Left ventricle myocardium superior (tissue), 1 donor: ENCODE data around the gene B3GNT4. TPM values are rescaled to one million over a fixed set of nuclear protein-coding genes. Genes with fewer than 3 reads are reported as not detected.
"Not testable (repeated sequence)": the region's sequence is repeated elsewhere in the genome, so short reads cannot be mapped to it uniquely, and the experiment has no call there.

Experiments
- ATAC-seq: fragments of 200-7000 bp; cut with Tn5 transposase; one replicate; pipeline ENCODE4 v1.9.1; 2020; ENCODE audit warnings: mild to moderate bottlenecking, moderate library complexity
- DNase-seq: peaks from one replicate; pipeline ENCODE4 v3.0.0-alpha.2; 2020
- intact Hi-C: fragments of 100-400 bp; cut with micrococcal nuclease; formaldehyde crosslinking; loops from one replicate; pipeline ENCODE4 v1.11.0; 2022
- total RNA-seq: library from RNA; stranded (reverse); fragmentation: NEBNext Ultra II Directional; extraction: Animal tissue kit (Norgen Biotek cat#: 25700); gene quantifications from one replicate; pipeline ENCODE4 v1.2.1, GENCODE V29; 2021
- donor health status: DM: no; HTN: yes; CAD: no; lungs with severe emphysema.

The B3GNT4 gene
- total RNA-seq, 1 donor from 2014 or later = not detected

- ATAC-seq = no peak
- intact Hi-C loops = no loop called here
- no peak for DNase-seq
Observed at GRCh38 chr12:122185079-122185478, 18.4 kb upstream of the B3GNT4 start.

DNA sequence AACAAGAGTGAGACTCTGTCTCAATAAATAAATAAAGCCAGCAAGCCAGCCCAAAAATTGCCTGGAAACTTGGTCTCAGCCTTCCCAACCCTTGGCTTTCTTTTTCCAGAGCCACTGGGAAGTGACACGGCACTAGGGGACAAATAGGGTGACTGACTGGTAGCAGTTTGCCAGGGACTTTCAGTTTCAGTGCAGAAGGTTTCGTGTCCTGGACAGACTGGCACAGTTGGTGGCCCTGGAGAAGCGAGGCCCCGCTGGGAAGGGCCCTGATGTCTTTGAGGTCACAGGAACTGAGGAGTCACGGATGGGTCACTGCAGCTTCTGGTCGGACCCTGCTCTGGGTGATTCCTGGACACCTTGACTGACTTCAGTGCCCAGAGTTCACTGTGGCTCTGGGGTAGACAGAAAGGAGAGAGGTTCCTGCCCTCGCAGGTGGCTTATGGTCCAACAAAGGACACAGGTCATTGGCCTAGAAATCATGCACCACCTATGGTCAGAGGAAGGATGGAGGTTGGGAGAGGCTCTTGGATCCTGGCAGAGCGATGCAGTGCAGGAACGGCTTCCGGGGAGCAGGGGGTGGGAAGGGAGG lies 17.9 kb upstream of the B3GNT4 start:
- intact Hi-C loops = no loop called here
- DNase-seq (no peak), ATAC-seq (no peak)

DNA sequence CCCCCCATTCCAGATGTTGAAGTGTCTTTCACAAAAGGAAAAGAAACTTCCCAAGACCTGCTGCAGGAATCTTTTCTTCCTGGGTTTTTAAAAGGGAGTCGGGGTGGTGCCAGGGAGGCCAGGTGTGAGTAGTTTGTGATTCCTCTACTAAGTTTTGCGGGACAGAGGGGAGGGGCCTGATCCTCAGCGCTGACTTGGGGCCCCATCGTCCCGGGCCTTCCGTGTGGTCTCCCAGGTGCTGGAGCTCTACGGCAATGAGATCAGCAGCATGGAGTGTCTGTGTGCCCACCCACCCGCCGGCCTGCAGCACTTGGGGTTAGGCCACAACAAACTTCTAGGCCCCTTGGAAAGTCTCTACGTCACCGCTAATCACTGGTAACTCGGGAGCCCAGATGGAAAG lies 16.0 kb upstream of the B3GNT4 start:
- ATAC-seq = no peak
- DNase-seq = no peak
- intact Hi-C loops = no loop called here

DNA sequence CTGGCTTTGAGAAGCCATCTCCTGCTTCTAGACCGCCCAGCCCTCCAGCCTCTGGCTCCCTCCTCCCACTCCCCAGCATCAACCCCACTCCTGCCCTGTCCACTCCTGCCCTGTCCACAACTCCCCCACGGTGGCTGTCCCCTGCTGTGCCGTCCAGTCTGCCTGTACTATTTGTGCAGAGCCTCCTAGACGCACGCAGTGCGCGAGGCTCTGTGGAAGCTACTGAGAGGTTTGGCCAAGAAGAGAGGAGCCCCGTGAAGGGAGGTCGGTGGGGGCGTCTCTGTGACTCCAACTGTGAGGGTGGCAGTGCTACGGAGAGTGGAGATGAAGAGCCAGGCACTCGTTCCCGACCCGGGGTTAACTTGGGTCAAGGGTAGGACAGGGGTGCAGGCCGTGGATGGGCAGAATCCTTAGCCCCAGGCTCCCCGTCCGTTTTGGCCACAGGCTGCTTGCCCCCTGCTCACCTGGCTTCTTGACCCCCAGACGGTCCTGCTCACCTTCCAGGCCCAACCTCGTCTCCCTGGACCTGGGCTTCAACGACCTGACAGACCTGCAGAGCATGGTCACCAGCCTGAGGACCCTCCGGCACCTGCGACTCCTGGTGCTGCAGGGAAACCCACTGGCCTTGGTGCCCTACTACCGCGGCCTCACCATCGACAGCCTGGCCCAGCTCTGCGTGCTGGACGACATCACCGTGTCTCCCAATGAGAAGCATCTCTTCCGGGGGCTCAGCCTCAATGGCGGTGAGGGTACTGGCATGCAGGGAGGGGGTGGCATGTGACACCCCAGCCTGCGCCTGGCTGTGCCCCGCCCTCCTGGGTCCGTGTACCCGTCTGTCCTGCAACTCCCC lies 13.7 kb upstream of the B3GNT4 start:
- no peak for ATAC-seq
- intact Hi-C loops = no loop called here
- no peak for DNase-seq

DNA sequence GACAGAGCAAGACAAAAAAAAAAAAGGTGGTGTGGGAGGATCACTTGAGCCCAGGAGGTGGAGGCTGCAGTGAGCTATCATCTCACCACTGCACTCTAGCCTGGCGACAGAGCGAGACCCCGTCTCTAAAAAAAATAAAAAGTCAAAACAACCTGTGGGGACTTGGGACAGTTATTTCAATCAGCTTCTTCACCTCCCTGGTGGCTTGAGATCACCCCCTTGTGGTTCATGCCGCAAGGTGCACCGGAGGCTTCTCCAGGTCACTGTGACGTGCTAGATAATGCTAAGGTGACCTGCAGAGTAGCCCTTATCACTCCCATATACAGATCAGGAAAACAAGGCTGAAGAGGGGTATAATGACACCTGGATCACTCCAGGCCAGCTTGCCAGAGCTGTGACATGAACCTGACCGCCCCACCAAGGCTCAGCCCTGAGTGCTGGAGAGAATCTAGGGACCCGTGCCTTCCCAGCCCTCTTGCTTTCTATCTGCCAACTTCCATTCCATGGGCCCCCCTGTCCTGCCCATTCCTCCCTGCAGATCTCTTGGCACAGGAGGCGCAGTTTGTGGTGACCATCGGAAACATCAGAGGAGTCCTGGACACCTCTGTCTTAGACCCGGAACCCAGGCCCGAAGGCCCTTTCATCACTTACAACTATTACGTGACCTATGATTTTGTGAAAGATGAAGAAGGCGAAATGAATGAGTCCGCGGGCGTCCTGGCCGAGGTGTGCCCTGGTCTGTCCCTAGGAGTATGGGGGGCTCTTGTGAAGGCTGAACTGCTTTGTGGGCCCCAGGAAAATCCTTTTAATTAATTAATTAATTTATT lies 12.5 kb upstream of the B3GNT4 start:
- ATAC-seq = peak; percentile 84
- intact Hi-C loops = no loop called here
- peak; percentile 64 for DNase-seq

DNA sequence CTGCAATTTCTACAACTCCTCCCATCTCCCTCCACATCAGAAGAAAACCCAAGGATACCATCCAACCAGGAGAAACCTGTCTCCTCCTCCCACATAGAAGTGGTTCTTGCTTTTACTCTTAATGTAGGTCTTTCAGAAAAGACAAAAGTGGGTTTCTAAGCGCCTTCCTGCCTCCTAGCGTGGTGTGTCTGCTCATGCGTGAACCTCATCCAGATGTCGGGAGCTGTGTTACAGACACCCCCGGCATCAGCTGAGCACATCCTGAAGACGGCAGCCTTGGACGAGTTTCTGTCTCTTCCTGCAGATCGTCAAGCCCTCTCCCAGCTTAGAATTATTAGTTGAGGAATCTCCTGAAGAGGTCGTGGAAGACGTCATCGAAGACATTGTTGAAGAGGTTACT lies 11.1 kb upstream of the B3GNT4 start:
- DNase-seq (no peak), ATAC-seq (no peak)
- intact Hi-C loops = no loop called here

DNA sequence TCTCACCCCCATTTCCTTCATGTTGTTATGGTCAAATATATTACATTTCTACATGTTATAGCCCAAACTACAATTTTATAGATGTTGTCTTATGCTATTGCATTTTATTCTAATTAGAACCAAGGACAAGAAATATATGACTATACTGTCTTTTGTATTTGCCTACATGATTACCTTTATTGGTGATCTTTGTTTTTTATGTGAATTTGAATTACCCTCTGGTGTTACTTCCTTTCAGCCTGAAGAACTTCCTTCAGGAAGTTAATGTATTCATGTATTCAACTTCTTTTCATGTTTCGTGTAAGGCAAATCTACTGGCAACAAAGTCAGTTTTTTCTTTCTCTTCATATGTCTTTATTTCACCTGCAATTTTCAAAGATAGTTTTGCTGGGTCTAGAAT lies 8.7 kb upstream of the B3GNT4 start:
- ATAC-seq (no peak), DNase-seq (no peak)
- intact Hi-C loops = no loop called here

GRCh38 chr12:122195405-122195804 lies 8.1 kb upstream of the B3GNT4 start:
- no peak for ATAC-seq
- intact Hi-C loops = no loop called here
- no peak for DNase-seq

DNA sequence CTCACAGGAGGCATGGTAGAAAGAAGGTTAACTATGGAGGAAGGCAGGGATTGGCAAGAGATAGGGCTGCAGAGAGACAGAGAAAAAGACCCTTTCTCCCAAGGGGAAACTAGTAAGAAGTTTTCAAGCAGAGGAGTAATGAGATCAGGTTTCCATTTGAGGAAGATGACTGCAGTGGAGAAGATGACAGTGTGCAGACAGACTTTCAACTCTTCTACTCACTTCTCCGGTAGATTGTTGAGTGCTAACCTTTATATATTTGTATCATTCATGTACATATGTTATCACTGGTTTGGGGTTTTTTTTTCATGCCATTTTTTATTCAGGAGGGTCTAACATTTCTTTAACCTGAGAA lies 5.9 kb upstream of the B3GNT4 start:
- intact Hi-C loops = no loop called here
- DNase-seq (no peak), ATAC-seq (no peak)

DNA sequence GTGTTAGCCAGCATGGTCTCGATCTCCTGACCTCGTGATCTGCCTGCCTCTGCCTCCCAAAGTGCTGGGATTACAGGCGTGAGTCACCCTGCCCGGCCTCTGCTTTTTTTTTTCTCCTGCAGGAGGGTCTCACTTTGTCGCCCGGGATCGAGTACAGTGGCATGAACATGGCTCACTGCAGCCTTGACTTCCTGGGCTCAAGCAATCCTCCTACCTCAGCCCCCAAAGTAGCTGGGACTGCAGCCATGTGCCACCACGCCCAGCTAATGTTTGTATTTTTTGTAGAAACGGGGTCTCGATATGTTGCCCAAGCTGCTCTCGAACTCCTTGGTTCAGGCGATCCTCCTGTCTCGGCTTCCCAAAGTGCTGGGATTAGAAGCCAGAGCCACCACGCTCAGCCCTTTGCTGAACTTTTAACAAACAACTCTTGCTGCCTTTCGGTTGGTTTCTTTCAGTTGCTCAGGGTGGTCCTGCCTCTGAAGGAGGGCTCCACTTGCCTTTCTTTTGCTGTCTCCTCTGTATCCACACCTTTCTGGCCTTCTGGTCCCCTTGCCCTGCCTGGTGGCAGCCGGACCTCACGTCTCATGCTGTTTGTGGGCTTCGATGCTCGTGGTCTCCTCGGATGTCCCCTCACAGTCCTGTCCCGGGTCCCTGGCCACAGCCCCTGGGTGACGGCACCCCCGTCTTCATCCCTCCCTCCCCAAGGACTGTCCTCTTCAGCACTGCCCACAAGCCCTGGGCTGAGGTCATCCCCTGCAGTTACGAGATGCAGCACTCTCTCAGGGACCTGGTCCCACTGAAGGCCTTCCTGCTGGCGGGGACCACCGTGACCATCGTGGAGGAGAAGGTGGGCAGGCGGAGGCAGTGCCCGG lies 3.8 kb upstream of the B3GNT4 start:
- DNase-seq = no peak
- ATAC-seq = no peak
- intact Hi-C loops = no loop called here

- ATAC-seq (no peak), DNase-seq (no peak)
- intact Hi-C loops = no loop called here
Observed at GRCh38 chr12:122200541-122201175, 2.9 kb upstream of the B3GNT4 start.

GRCh38 chr12:122201381-122201780 lies 2.1 kb upstream of the B3GNT4 start:
- intact Hi-C loops = no loop called here
- DNase-seq = no peak
- no peak for ATAC-seq

DNA sequence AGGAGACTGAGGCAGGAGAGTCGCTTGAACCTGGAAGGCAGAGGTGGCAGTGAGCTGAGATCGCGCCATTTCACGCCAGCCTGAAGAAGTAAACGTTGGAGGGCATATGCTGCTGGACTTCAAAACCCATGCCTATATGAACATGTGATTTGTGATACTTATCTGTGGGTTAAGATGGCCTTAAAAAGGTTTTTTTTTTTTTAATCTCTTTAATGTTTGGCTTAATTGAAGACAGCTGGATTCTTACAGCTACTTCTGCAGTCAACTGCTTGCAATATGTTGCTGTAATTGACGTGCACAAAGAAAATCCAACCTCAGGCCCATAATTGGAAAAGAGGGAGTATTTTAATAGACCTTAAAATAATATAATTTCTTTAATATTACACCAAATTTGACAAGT lies 1.5 kb upstream of the B3GNT4 start:
- ATAC-seq = no peak
- no peak for DNase-seq
- intact Hi-C loops = no loop called here

DNA sequence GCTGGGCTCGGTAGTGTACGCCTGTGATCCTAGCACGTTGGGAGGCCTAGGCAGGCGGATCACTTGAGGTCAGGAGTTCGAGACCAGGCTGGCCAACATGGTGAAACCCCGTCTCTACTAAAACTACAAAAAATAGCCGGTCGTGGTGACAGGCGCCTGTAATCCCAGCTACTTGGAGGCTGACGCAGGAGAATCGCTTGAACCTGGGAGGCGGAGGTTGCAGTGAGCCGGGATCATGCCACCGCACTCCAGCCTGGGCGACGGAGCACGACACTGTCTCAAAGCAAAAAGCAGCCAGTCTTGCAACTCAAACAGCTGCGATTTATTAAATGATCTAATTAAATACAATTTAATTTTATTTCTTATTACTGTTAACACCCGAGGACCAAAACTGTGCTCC lies 698 bp upstream of the B3GNT4 start:
- ATAC-seq, intact Hi-C loops, DNase-seq: not testable (repeated sequence)

DNA sequence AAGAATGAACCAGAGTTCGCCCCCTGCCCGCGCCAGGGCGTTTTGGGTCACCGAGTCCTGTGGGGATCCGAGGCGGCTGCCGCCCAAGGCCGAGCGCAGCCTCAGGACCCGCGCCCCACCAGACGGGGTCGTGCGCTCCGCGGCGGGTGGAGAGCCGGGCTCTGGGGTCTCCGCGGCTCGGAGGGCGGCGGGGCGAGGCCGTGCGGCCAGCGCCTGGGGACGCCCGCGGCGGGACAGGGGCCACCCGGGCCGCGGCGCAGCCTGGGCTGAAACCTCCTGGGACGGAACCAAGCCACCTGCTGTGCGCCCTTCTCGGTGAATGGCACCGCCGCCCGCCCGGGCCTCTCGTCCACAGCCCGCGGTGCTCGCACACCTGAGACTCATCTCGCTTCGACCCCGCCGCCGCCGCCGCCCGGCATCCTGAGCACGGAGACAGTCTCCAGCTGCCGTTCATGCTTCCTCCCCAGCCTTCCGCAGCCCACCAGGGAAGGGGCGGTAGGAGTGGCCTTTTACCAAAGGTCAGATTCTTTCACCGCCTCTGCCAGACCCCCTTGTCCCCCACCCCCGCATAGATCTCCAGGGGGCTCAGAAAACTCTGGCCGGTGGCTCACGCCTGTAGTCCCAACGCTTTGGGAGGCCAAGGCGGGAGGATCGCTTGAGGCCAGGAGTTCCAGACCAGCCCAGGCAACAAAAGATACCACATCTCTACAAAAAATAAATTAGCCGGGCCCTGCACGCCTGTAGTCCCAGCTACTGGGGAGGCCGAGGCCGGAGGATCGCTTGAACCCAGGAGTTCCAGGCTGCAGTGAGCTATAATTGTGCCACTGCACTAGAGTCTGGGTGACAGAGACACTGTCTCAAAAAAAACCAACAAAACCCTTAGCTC lies 901 bp downstream of the B3GNT4 start:
- ATAC-seq (no peak), DNase-seq (no peak)
- intact Hi-C loops = no loop called here

GRCh38 chr12:122205053-122205925 lies 1.8 kb downstream of the B3GNT4 start:
- no peak for ATAC-seq
- intact Hi-C loops = no loop called here
- DNase-seq = no peak
